Measurements from ENCODE around the gene PLET1.

The PLET1 gene

GRCh38 chr11:112281726-112282125 lies 21.1 kb upstream of the PLET1 start:
- DNase-seq (ENCODE audit: low read depth in 3 of 3) = no peak

- DNase-seq (ENCODE audit: low read depth in 3 of 3) = peak; percentile 32 to 57 (median 41)
Measured at GRCh38 chr11:112280268-112281126, 19.8 kb upstream of the PLET1 start.

GRCh38 chr11:112279901-112280267 lies 19.2 kb upstream of the PLET1 start:
- peak; percentile 40 to 70 (median 66) for DNase-seq (ENCODE audit: low read depth in 3 of 3)

GRCh38 chr11:112278803-112279202 lies 18.1 kb upstream of the PLET1 start:
- no peak for DNase-seq (ENCODE audit: low read depth in 3 of 3)

GRCh38 chr11:112277941-112278340 lies 17.3 kb upstream of the PLET1 start:
- DNase-seq (ENCODE audit: low read depth in 3 of 3) = no peak

GRCh38 chr11:112277029-112277428 lies 16.4 kb upstream of the PLET1 start:
- DNase-seq (ENCODE audit: low read depth in 3 of 3) = no peak

GRCh38 chr11:112274007-112274783 lies 13.5 kb upstream of the PLET1 start:
- no peak for DNase-seq (ENCODE audit: low read depth in 3 of 3)

- DNase-seq (ENCODE audit: low read depth in 3 of 3) = no peak
Measured at GRCh38 chr11:112273066-112273465, 12.4 kb upstream of the PLET1 start.

- DNase-seq (ENCODE audit: low read depth in 3 of 3) = no peak
Measured at GRCh38 chr11:112271242-112271641, 10.6 kb upstream of the PLET1 start.

- no peak for DNase-seq (ENCODE audit: low read depth in 3 of 3)
Measured at GRCh38 chr11:112270551-112271180, 10.0 kb upstream of the PLET1 start.

GRCh38 chr11:112269139-112269538 lies 8.5 kb upstream of the PLET1 start:
- DNase-seq (ENCODE audit: low read depth in 3 of 3) = no peak

GRCh38 chr11:112268406-112268805 lies 7.7 kb upstream of the PLET1 start:
- DNase-seq (ENCODE audit: low read depth in 3 of 3) = no peak

- DNase-seq (ENCODE audit: low read depth in 3 of 3) = no peak
Measured at GRCh38 chr11:112267188-112267591, 6.5 kb upstream of the PLET1 start.

GRCh38 chr11:112266410-112266778 lies 5.7 kb upstream of the PLET1 start:
- no peak for DNase-seq (ENCODE audit: low read depth in 3 of 3)

- DNase-seq (ENCODE audit: low read depth in 3 of 3) = no peak
Measured at GRCh38 chr11:112265659-112266409, 5.2 kb upstream of the PLET1 start.

GRCh38 chr11:112255067-112255720 lies 5.5 kb downstream of the PLET1 start:
- DNase-seq (ENCODE audit: low read depth in 3 of 3) = no peak

- DNase-seq (ENCODE audit: low read depth in 3 of 3) = no peak
Measured at GRCh38 chr11:112253605-112254242, 6.9 kb downstream of the PLET1 start.

- no peak for DNase-seq (ENCODE audit: low read depth in 3 of 3)
Measured at GRCh38 chr11:112249871-112250610, 10.6 kb downstream of the PLET1 start.

GRCh38 chr11:112248201-112248600 lies 12.5 kb downstream of the PLET1 start:
- DNase-seq (ENCODE audit: low read depth in 3 of 3) = no peak

GRCh38 chr11:112247201-112247600 lies 13.5 kb downstream of the PLET1 start:
- DNase-seq (ENCODE audit: low read depth in 3 of 3) = no peak

Measured in stimulated activated CD4-positive, alpha-beta T cell treated with anti-CD3 and anti-CD28 coated beads, TNF-alpha, amount 100 ng/mL, for 48 hours (primary cell).